Activated CD4-positive, alpha-beta T cell treated with anti-CD3 and anti-CD28 coated beads, Interleukin-2, amount 50 U/mL, for 48 hours (primary cell): Measurements from ENCODE around the gene PATL2.
"Not testable (repeated sequence)": the region's sequence is repeated elsewhere in the genome, so short reads cannot be mapped to it uniquely, and the experiment has no call there.

Source experiments
- DNase-seq, 2 experiments: peaks; one replicate each; pipeline ENCODE4 v3.0.0-alpha.2; 2020

Gene PATL2

DNA sequence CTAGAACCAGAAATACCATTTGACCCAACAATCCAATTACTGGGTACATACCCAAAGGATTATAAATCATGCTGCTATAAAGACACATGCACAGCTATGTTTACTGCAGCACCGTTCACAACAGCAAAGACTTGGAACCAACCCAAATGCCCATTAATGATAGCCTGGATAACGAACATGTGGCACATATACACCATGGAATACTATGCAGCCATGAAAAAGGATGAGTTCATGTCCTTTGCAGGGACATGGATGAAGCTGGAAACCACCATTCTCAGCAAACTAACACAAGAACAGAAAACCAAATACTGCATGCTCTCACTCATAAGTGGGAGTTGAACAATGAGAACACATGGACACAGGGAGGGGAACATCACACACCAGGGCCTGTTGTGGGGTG lies 21.8 kb downstream of the PATL2 start:
- DNase-seq = not testable (repeated sequence)

DNA sequence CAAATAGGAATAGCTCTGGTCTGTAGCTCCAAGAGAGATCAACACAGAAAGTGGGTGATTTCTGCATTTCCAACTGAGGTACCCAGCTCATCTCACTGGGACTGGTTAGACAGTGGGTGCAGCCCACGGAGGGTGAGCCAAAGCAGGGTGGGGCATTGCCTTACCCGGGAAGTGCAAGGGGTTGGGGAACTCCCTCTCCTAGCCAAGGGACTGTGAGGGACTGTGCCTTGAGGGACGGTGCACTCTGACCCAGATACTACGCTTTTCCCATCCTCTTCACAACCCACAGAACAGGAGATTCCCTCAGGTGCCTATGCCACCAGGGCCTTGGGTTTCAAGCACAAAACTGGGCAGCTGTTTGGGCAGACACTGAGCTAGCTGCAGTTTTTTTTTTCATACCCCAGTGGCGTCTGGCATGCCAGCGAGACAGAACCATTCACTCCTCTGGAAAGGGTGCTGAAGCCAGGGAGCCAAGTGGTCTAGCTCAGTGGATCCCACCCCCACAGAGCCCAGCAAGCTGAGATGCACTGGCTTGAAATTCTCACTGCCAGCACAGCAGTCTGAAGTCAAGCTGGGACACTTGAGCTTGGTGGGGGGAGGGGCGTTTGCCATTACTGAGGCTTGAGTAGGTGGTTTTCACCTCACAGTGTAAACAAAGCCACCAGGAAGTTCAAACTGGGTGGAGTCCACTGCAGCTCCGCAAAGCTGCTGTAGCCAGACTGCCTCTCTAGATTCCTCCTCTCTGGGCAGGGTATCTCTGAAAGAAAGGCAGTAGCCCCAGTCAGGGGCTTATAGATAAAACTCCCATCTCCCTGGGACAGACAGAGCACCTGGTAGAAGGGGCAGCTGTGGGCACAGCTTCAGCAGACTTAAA lies 28.1 kb downstream of the PATL2 start:
- peak; percentile 78 to 82 for DNase-seq

DNA sequence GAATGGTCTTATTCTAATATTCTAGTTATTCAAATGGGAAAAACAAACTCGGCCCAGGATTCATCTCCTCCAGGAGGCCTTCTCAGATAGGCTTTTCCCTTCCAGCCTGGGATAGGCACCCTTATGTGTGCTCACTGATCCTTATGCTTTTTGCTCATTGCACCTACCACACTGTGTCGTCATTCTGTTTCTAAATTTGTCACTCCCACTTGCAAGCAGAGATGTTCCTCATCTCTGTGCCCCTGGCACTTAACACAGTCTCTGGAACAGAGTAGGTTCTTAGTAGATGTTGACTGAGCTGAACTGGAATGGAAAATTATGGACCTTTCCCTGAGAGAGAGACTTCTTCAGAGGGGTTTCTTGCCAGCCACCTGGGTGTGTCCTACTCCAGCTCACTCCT lies 28.9 kb downstream of the PATL2 start:
- DNase-seq = no peak

GRCh38 chr15:44676676-44677075 lies 34.4 kb downstream of the PATL2 start:
- peak; percentile 49 to 61 for DNase-seq

DNA sequence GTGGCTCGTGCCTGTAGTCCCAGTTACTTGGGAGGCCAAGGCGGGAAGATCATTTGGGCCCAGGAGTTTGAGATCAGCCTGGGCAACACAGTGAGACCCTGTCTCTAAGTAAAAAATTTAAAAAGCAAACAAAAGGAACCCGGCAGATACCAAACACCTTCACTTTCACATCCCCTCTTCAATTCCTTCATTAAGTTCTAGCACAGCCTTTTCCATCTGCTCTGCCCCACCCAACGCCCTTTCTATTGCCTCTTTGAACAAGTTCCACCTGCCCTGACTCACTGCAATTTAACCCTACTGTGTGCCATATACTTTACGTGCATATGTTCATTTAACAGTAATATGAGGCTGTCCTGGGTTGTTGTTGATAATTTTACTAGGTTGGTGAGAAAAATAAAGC lies 35.2 kb downstream of the PATL2 start:
- no peak for DNase-seq

DNA sequence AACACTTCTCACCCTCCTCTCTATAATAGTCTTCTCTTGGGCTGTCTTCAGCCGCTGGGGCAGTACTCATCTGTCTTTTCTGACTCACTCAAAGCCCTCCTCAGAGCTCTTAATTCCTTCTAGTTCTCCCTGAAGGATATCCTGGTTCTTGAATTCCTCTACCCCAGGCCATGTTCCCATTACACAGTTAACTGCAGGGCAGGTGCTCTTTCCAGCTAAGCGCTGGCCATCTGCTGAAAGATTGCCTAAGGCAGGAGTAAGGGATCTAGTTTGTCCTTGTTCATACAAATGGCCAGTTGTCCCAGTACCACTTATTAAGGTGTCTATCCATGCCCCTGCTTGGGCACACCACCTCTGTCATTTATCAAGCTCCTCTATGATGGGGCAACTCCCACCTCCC lies 37.5 kb downstream of the PATL2 start:
- DNase-seq = no peak

GRCh38 chr15:44670087-44670950 lies 40.8 kb downstream of the PATL2 start:
- DNase-seq = no peak

- DNase-seq = no peak
Observed at GRCh38 chr15:44668921-44669320, 42.2 kb downstream of the PATL2 start.

- no peak for DNase-seq
Observed at GRCh38 chr15:44667039-44667360, 44.1 kb downstream of the PATL2 start.

GRCh38 chr15:44666210-44667038 lies 44.7 kb downstream of the PATL2 start:
- DNase-seq = no peak

GRCh38 chr15:44663410-44664308 lies 47.5 kb downstream of the PATL2 start, which contains the start of gene SPG11:
TSS of gene SPG11 (minus strand) at chr15:44663662. CDS start at chr15:44663647, 15 bp downstream.
- DNase-seq = peak; percentile 98 to 99

DNA sequence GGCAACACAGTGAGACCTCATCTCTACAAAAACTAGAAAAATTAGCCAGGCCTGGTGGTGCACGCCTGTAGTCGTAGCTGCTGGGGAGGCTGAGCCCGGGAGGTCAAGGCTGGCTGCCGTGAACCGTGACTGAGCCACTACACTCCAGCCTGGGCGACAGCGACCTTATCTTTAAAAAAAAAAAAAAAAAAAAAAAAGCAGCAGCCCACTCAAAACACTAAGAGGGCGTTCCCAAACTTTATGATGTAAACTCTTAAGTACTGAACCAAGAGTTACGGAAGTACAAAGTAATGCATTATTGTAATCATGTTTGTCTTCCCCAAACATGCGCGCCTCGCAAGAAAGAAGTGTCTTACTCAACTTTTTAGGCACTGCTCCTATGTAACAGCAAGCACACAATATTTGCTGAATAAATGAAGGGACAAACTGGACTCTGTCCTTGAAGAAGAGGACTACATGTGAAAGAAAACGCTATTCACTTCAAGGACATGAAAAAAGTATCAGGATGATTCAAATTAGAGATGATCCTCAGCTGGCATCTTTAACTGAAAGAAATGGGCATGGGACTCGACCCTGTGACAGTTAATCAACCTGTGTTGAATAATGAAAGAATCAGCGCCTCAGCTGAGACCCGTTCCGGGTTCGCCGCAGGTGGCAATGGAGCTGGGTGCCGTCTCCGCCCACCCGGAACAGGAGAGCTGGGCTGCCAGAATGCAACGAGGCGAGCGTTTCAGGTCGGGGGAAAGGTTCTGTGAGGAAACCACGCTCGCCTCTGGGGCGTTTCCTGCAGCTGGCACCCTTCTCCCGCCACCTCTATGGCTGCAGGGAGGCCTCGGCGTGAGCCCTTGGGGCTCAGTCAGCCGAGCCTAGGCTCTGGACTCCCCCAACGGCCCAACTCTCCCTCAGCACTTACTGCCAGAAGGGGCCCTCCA lies 48.4 kb downstream of the PATL2 start:
- peak; percentile 78 to 84 for DNase-seq

GRCh38 chr15:44661576-44661975 lies 49.5 kb downstream of the PATL2 start:
- no peak for DNase-seq

DNA sequence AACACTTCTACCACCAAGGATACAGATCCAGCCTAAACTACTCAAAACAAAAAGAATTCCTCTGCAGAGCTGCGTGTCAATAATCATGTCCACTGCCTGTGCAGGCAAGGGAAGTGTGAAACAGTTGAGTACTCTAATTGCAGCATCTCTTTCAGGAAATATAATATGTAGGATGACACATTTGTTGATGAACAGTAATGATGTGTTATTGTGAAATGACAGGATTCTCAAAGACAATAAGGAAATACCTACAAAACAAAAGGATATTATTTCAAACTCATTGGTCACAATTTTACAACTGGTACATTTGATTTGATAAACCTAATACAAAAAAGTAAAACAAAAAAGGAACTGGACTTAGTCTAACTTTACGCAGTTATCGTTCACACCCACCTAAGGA lies 52.1 kb downstream of the PATL2 start:
- DNase-seq = no peak

DNA sequence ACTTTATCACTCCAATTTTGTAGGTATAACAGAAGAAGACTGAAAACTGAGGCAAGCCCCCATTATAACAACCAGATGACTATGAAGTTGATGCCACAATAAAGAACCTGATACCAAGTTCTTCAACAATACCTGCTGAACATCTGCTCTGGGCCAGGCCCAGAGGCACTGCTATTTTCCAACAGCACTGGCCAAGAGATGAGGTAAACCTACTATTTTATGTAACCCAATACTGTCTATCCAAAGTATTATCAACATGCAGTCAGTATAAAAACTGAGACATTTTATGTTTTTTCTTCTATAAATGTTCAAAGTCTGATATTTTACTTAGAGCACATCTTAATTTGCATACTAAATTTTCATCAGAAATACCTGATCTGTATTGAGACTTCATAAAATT lies 53.7 kb downstream of the PATL2 start:
- DNase-seq = no peak

- DNase-seq = no peak
Observed at GRCh38 chr15:44656913-44657312, 54.2 kb downstream of the PATL2 start.

DNA sequence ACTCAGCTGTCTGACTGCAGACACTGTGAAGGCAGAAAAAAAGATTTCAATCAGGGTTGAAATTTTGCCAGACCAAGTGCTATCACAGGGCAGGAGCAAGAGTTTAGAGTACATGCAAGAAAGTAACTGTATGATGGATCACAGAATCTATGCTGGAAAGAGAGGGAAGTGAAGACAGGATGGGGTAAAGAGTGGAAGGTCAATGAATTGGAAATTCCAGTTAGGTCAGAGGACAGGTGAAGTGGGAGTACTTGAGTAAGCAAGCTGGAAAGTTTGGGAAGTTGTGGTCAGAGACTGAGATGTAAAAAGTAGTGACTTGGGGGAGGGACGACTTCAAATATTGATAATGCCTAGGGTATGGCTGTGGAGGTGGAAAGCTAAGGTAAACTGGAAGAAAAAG lies 54.8 kb downstream of the PATL2 start:
- no peak for DNase-seq

DNA sequence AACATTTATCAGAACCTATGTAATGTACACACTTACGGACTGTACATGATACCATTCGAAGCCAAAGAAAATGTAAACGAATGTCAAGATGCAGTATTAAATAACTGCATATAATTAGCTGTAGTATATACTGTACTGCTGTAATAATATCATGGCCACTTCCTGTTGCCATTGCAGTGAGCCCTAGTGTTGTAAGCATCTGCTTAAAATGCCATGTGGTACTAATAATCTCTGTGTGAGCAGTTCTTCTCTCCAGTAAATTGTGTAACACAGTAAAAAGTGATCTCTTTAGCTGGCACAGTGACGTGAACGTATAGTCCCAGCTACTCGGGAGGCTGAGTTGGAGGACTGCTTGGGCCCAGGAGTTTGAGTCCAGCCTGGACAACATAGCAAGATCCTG lies 56.3 kb downstream of the PATL2 start:
- DNase-seq = no peak

DNA sequence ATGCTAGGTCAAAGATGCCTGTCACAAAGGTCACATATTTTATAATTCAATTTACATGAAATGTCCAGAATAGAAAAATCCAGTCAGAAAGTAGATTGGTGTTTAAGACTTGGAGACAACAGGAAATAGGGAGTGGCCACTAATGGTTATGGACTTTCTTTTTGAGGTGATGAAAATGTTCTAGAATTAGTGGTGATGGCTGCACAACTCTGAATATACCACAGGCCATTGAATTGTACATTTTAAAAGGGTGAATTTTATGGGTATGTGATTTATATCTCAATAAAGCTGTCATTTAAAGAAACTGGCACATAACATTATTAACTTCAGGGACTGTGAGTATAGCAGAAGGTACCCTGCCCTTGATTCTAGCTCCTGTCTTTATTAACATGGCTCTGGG lies 63.5 kb downstream of the PATL2 start:
- DNase-seq = no peak

- no peak for DNase-seq
Observed at GRCh38 chr15:44647036-44647435, 64.1 kb downstream of the PATL2 start.

DNA sequence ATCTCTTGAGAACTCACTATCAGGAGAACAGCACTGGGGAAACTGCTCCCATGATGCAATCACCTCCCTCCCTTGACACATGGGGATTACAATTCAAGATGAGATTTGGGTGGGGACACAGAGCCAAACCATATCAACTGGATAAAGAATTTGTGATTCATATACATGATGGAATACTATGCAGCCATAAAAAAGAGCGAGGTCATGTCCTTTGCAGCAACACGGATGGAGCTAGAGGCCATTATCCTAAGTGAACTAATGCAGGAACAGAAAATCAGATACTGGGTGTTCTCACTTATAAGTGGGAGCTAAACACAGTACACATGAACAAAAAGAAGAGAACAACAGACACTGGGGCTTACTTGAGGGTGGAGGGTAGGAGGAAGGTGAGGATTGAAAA lies 64.7 kb downstream of the PATL2 start:
- DNase-seq = no peak
